Right atrium auricular region (tissue), 2 donors: ENCODE data around the gene COA8. TPM values are rescaled to one million over a fixed set of nuclear protein-coding genes. Genes with fewer than 3 reads are reported as not detected.
"Not testable (repeated sequence)": the region's sequence is repeated elsewhere in the genome, so short reads cannot be mapped to it uniquely, and the experiment has no call there.

Experiments
- DNase-seq: peaks from one replicate; pipeline ENCODE4 v3.0.0-alpha.2; 2019; ENCODE audit warnings: low spot score
- H3K27ac ChIP-seq, 2 donors: fragments of 200-600 bp; sonication (generic); 1 replicate in 1 of 2; 2 replicates in 1 of 2; pipeline ENCODE4 v1.5.1; 2016 to 2019
- H3K27me3 ChIP-seq, 2 donors: fragments of 200-600 bp; sonication (generic); one replicate each; pipeline versions ENCODE4 v1.5.1 to v1.6.0; 2017 to 2019
- H3K36me3 ChIP-seq: fragments of 200-600 bp; sonication (generic); one replicate; pipeline ENCODE4 v1.5.1; 2016
- H3K4me1 ChIP-seq, 2 donors: fragments of 200-600 bp; sonication (generic); one replicate each; pipeline versions ENCODE4 v1.5.1 to v1.6.0; 2017 to 2019
- H3K4me3 ChIP-seq, 2 donors: fragments of 200-600 bp; sonication (generic); 1 replicate in 1 of 2; 2 replicates in 1 of 2; pipeline ENCODE4 v1.5.1; 2017 to 2019; ENCODE audit warnings: mild to moderate bottlenecking in 1 of 2, moderate library complexity in 1 of 2
- H3K9me3 ChIP-seq, 2 donors: fragments of 200-600 bp; sonication (generic); one replicate each; pipeline ENCODE4 v1.5.1; 2019
- CTCF ChIP-seq, 2 donors: fragments of 200-600 bp; sonication (generic); IDR thresholded peaks; one replicate each; pipeline ENCODE4 v1.5.1; 2019; ENCODE audit warnings: antibody characterized with exemption in 2 of 2
- total RNA-seq, 2 donors: library from RNA; depleted of rRNA; stranded (reverse); fragments of >200 nt; gene quantifications; one replicate each; pipeline ENCODE4 v1.1.0, GENCODE V29; 2016

Gene COA8
- total RNA-seq, 2 donors from 2014 or later, result 21.3 to 53.2 TPM

DNA sequence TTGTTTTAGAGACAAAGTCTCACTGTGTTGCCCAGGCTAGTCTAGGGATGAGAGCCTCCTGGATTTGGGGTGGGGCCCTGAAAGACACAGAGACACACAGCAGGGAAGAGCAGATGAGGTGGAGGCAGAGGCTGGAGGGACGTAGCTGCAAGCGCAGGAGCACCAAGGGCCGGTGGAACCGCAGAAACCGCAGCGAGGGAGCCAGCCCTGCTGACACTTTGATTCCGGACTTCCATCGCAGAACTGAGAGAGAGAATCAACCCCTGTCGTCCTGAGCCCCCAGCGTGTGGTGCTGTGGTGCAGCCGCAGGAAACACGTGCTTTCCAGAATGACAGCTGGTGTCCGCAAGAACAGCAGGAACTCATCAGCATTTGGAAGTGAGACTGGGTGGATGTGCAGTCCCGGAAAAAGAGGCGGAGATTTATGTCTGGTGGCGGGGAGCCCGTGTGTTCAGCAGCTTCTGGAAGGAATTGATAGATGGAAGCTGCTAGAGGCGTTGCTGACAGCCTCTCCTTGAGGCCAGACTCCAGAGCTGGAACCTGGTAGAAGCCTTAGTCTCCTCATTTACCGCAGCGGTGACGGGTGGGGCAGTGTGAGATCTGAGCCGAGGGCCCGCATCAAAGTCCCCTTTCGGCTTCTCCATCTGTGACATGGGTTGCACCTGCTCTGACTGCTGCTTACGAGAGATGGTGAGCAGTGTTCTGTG, 44.4 kb downstream of the COA8 start:
- TF ChIP-seq CTCF (IDR thresholded peaks at IDR 0.05), result peak in 1 of 2 donors; percentile 57
- peak overlapping the region; percentile 6 to 35 for H3K4me3 ChIP-seq
- no peaks in the 10 kb centered on the region for H3K36me3 ChIP-seq
- peak; percentile 84 for DNase-seq
- peaks cover 0 to 15% of the 10 kb centered on the region in 2 donors for H3K9me3 ChIP-seq
- peaks cover 0 to 22% of the 10 kb centered on the region in 2 donors for H3K4me1 ChIP-seq
- peak overlapping the region in 1 of 2 donors; percentile 27 for H3K27ac ChIP-seq
- no peaks in the 10 kb centered on the region for H3K27me3 ChIP-seq

DNA sequence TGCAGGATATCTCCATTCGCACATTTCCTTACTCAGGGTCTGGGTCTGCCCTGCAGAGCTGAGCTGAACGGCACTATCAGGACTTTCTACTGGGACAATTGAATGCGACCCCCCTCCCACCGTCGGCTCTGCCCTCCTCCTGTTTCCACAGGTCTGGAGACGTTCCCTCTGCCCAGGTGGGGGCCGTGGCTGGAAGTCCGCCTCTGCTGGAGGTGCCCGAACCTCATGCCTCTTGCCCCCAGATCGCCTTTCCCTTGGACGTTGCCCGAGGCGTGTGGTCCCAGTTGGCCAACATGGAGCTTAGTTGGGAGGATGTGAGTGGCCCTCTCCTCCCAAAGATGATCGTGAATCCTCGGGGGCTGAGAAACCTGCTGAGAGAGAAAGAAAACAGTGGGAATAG, 45.1 kb downstream of the COA8 start:
- Histone ChIP-seq H3K27ac (no peak overlapping the region), H3K36me3 (no peaks in the 10 kb centered on the region), H3K4me1 (peaks cover 0 to 22% of the 10 kb centered on the region in 2 donors), H3K4me3 (peak overlapping the region; percentile 6 to 35), H3K9me3 (peaks cover 0 to 15% of the 10 kb centered on the region in 2 donors), H3K27me3 (no peaks in the 10 kb centered on the region)
- DNase-seq, result no peak
- TF ChIP-seq CTCF (IDR thresholded peaks at IDR 0.05), result no peak

- H3K4me3 ChIP-seq, H3K27ac ChIP-seq, DNase-seq, H3K36me3 ChIP-seq, H3K27me3 ChIP-seq: not testable (repeated sequence)
- peaks cover 0 to 22% of the 10 kb centered on the region in 2 donors for H3K4me1 ChIP-seq
- H3K9me3 ChIP-seq, result peaks cover 0 to 15% of the 10 kb centered on the region in 2 donors
Measured at GRCh38 chr14:103609081-103609480, 46.3 kb downstream of the COA8 start.

DNA sequence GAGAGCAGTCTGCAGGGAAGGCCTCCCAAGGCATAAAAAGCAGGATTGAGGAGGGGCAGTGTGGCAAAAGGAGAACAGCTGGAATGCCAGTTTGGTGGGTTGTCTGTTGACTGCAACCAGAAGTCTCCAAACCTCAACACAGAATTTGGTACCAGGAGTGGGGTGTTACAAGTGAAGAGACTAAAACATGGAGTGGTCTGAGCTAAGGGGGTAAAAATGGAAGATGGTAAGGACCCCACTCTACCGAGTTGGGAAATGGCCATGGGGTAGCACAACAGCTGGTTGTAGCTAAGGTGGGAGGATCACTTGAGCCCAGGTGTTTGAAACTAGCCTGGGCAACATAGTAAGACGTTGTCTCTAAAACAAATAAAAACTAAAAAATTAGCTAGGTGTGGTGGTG, 48.5 kb downstream of the COA8 start:
- no peak for TF ChIP-seq CTCF (IDR thresholded peaks at IDR 0.05)
- DNase-seq, result no peak
- Histone ChIP-seq H3K4me3 (no peak overlapping the region), H3K27me3 (no peaks in the 10 kb centered on the region), H3K9me3 (peaks cover 0 to 15% of the 10 kb centered on the region in 2 donors), H3K4me1 (peaks cover 0 to 22% of the 10 kb centered on the region in 2 donors), H3K36me3 (no peaks in the 10 kb centered on the region), H3K27ac (no peak overlapping the region)

DNA sequence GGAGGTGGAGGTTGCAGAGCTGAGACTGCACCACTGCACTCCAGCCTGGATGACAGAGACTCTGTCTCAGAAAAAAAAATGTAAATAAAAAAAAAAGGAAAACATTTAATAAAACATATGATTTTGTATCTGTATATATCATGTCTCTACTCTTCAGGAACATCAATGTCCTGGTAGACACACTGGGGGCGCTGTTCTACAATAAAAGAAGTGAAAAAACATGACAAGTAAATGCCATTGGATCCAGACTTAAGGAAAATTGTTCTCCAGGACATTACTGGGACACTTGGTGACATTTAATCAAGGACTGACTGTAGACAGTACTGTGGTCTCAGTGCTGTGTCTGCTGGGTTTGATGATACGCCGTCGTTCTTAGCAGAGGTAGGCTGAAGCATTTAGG, 50.8 kb downstream of the COA8 start:
- H3K27me3 ChIP-seq, result no peaks in the 10 kb centered on the region
- no peak overlapping the region for H3K27ac ChIP-seq
- no peaks in the 10 kb centered on the region for H3K36me3 ChIP-seq
- peaks cover 0 to 15% of the 10 kb centered on the region in 2 donors for H3K9me3 ChIP-seq
- DNase-seq, result no peak
- TF ChIP-seq CTCF (IDR thresholded peaks at IDR 0.05), result no peak
- no peak overlapping the region for H3K4me3 ChIP-seq
- H3K4me1 ChIP-seq, result peaks cover 0 to 2% of the 10 kb centered on the region in 2 donors

DNA sequence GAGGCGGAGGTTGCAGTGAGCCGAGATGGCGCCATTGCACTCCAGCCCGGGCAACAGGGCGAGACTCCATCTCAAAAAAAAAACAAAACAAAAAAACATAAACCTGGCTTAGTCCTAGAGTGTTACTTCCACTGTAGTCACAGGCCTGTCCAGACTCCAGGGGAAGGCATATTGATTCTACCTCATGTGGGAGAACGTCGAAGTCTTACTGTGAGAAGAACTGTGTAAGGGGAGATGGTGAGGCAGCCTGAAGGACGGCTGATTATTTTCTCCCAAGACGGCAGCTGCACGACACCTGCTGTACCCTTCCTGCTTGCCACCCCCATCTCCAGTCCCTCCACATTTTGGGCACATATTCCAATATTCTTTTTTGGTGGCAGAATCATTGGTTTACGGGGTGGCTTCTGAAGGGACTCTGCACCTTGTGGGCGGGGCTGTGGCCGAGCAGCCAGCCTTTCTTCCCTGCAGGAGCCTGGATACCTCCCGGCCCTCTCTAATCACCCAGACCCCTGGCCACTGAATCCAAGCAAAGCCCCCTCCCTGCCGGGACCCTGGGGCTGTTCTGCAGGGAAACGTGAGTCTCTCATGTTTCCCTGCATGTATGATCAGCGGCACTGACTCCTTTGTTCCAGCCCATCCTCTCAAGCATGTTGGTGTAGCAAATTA, 54.0 kb downstream of the COA8 start:
- H3K4me3 ChIP-seq, result no peak overlapping the region
- no peaks in the 10 kb centered on the region for H3K36me3 ChIP-seq
- H3K27ac ChIP-seq, result no peak overlapping the region
- H3K4me1 ChIP-seq, result no peaks in the 10 kb centered on the region
- H3K9me3 ChIP-seq, result peaks cover 0 to 2% of the 10 kb centered on the region in 2 donors
- DNase-seq, result no peak
- TF ChIP-seq CTCF (IDR thresholded peaks at IDR 0.05), result no peak
- no peaks in the 10 kb centered on the region for H3K27me3 ChIP-seq
